ENCODE measurements around the gene WDR20.
"Not testable (repeated sequence)": the region's sequence is repeated elsewhere in the genome, so short reads cannot be mapped to it uniquely, and the experiment has no call there.

Gene WDR20

GRCh38 chr14:102171173-102172020 is 31.7 kb downstream of the WDR20 start:
- no peak for DNase-seq (ENCODE audit: low read depth)

GRCh38 chr14:102172021-102172272 is 32.2 kb downstream of the WDR20 start:
- not testable (repeated sequence) for DNase-seq (ENCODE audit: low read depth)

GRCh38 chr14:102172721-102173120 is 33.0 kb downstream of the WDR20 start:
- DNase-seq (ENCODE audit: low read depth) = not testable (repeated sequence)

GRCh38 chr14:102177161-102177560 is 37.5 kb downstream of the WDR20 start:
- no peak for DNase-seq (ENCODE audit: low read depth)

GRCh38 chr14:102178806-102179205 is 39.1 kb downstream of the WDR20 start:
- DNase-seq (ENCODE audit: low read depth) = no peak

- no peak for DNase-seq (ENCODE audit: low read depth)
These were observed 40.7 kb downstream of the WDR20 start for GRCh38 chr14:102180248-102180998.

- no peak for DNase-seq (ENCODE audit: low read depth)
These were observed 41.5 kb downstream of the WDR20 start for GRCh38 chr14:102181187-102181586.

- peak; percentile 37 for DNase-seq (ENCODE audit: low read depth)
These were observed 42.5 kb downstream of the WDR20 start for GRCh38 chr14:102182190-102182589.

- peak; percentile 27 for DNase-seq (ENCODE audit: low read depth)
These were observed 43.4 kb downstream of the WDR20 start for GRCh38 chr14:102182936-102183619.

GRCh38 chr14:102183886-102184285 is 44.2 kb downstream of the WDR20 start:
- no peak for DNase-seq (ENCODE audit: low read depth)

GRCh38 chr14:102184316-102185035 is 44.8 kb downstream of the WDR20 start:
- no peak for DNase-seq (ENCODE audit: low read depth)

- no peak for DNase-seq (ENCODE audit: low read depth)
These were observed 45.7 kb downstream of the WDR20 start for GRCh38 chr14:102185360-102185759.

- peak; percentile 84 for DNase-seq (ENCODE audit: low read depth)
These were observed 47.3 kb downstream of the WDR20 start for GRCh38 chr14:102187044-102187443.

- peak; percentile 53 for DNase-seq (ENCODE audit: low read depth)
These were observed 47.9 kb downstream of the WDR20 start for GRCh38 chr14:102187568-102188001.

GRCh38 chr14:102188187-102188586 is 48.5 kb downstream of the WDR20 start:
- no peak for DNase-seq (ENCODE audit: low read depth)

- DNase-seq (ENCODE audit: low read depth) = no peak
These were observed 50.2 kb downstream of the WDR20 start for GRCh38 chr14:102189874-102190273.

- no peak for DNase-seq (ENCODE audit: low read depth)
These were observed 53.3 kb downstream of the WDR20 start for GRCh38 chr14:102192840-102193502.

- no peak for DNase-seq (ENCODE audit: low read depth)
These were observed 55.2 kb downstream of the WDR20 start for GRCh38 chr14:102194856-102195255.

- DNase-seq (ENCODE audit: low read depth) = peak; percentile 30
These were observed 55.7 kb downstream of the WDR20 start for GRCh38 chr14:102195446-102195845.

- DNase-seq (ENCODE audit: low read depth) = no peak
These were observed 56.6 kb downstream of the WDR20 start for GRCh38 chr14:102196039-102196901.

GRCh38 chr14:102196902-102197230 is 57.2 kb downstream of the WDR20 start:
- DNase-seq (ENCODE audit: low read depth) = no peak

Measured in fibroblast of gingiva (primary cell).